SK-N-SH treated with all-trans-retinoic acid at 6 μM for 48 hours (cell line): ENCODE data around the gene SLC25A18.

Experiments used
- ATAC-seq: fragments of 200-7000 bp; cut with Tn5 transposase; 3 replicates; pipeline ENCODE4 v1.9.1; 2020; ENCODE audit warnings: mild to moderate bottlenecking, moderate library complexity
- ARNTL ChIP-seq: fragments of 450-650 bp; formaldehyde crosslinking; IDR thresholded peaks from 2 replicates; pipeline ENCODE4 v1.5.0; 2020; ENCODE audit warnings: low read depth, mild to moderate bottlenecking, moderate library complexity, borderline replicate concordance
- BACH2 ChIP-seq: fragments of 250-450 bp; sonication (Bioruptor Pico); IDR thresholded peaks from 2 replicates; pipeline ENCODE4 v1.9.0; 2021; ENCODE audit warnings: mild to moderate bottlenecking, borderline replicate concordance
- CREB5 ChIP-seq: fragments of 250-450 bp; sonication (Bioruptor Pico); IDR thresholded peaks from 2 replicates; pipeline ENCODE4 v1.5.1; 2020; ENCODE audit warnings: low read depth, mild to moderate bottlenecking, moderate library complexity
- CSDC2 ChIP-seq: fragments of 250-450 bp; sonication (Bioruptor Pico); IDR thresholded peaks from 2 replicates; pipeline ENCODE4 v1.5.0; 2020; ENCODE audit warnings: mild to moderate bottlenecking, moderate library complexity
- CSRNP3 ChIP-seq: fragments of 250-450 bp; sonication (Bioruptor Pico); IDR thresholded peaks from 2 replicates; pipeline ENCODE4 v1.5.1; 2021; ENCODE audit warnings: mild to moderate bottlenecking, moderate library complexity
- ESRRG ChIP-seq: fragments of 250-450 bp; sonication (Bioruptor Pico); IDR thresholded peaks from 2 replicates; pipeline ENCODE4 v1.6.1; 2021; ENCODE audit warnings: mild to moderate bottlenecking
- GLIS3 ChIP-seq: fragments of 250-450 bp; sonication (Bioruptor Pico); IDR thresholded peaks from 2 replicates; pipeline ENCODE4 v1.5.0; 2020; ENCODE audit warnings: mild to moderate bottlenecking, moderate library complexity
- ISL1 ChIP-seq: fragments of 250-450 bp; sonication (Bioruptor Pico); IDR thresholded peaks from 2 replicates; pipeline ENCODE4 v2.1.2; 2022; ENCODE audit warnings: mild to moderate bottlenecking, moderate library complexity
- OSR1 ChIP-seq: fragments of 250-450 bp; sonication (Bioruptor Pico); IDR thresholded peaks from 2 replicates; pipeline ENCODE4 v1.8.0; 2022; ENCODE audit warnings: moderate library complexity, mild to moderate bottlenecking, inconsistent platforms
- PPARA ChIP-seq: fragments of 250-450 bp; sonication (Bioruptor Pico); IDR thresholded peaks from 2 replicates; pipeline ENCODE4 v1.5.0; 2020; ENCODE audit warnings: mild to moderate bottlenecking, borderline replicate concordance
- RARB ChIP-seq: fragments of 250-450 bp; sonication (Bioruptor Pico); IDR thresholded peaks from 2 replicates; pipeline ENCODE4 v1.8.0; 2021; ENCODE audit warnings: mild to moderate bottlenecking, moderate library complexity
- SNAI2 ChIP-seq: fragments of 250-450 bp; sonication (Bioruptor Pico); IDR thresholded peaks from 2 replicates; pipeline ENCODE4 v1.5.0; 2020; ENCODE audit warnings: mild to moderate bottlenecking, moderate library complexity
- TCF4 ChIP-seq: fragments of 250-450 bp; sonication (Bioruptor Pico); IDR thresholded peaks from 2 replicates; pipeline ENCODE4 v1.8.0; 2021; ENCODE audit warnings: mild to moderate bottlenecking, moderate library complexity, borderline replicate concordance
- TOX ChIP-seq: fragments of 250-450 bp; sonication (Bioruptor Pico); IDR thresholded peaks from 2 replicates; pipeline ENCODE4 v1.8.0; 2021; ENCODE audit warnings: mild to moderate bottlenecking, moderate library complexity, borderline replicate concordance
- TSHZ2 ChIP-seq: fragments of 250-450 bp; sonication (Bioruptor Pico); IDR thresholded peaks from 2 replicates; pipeline ENCODE4 v1.5.0; 2020; ENCODE audit warnings: mild to moderate bottlenecking, moderate library complexity
- ZC3H10 ChIP-seq: fragments of 250-450 bp; sonication (Bioruptor Pico); IDR thresholded peaks from 2 replicates; pipeline ENCODE4 v1.5.1; 2021; ENCODE audit warnings: mild to moderate bottlenecking, moderate library complexity
- ZFP3 ChIP-seq: fragments of 250-450 bp; sonication (Bioruptor Pico); IDR thresholded peaks from 2 replicates; pipeline ENCODE4 v1.5.0; 2020; ENCODE audit warnings: mild to moderate bottlenecking, moderate library complexity
- ZFP30 ChIP-seq: fragments of 450-650 bp; formaldehyde crosslinking; IDR thresholded peaks from 2 replicates; pipeline ENCODE4 v1.5.0; 2022; ENCODE audit warnings: mild to moderate bottlenecking, moderate library complexity
- ZNF565 ChIP-seq: fragments of 450-650 bp; formaldehyde crosslinking; conservative IDR thresholded peaks from 2 replicates; pipeline ENCODE4 v1.5.0; 2020; ENCODE audit warnings: low read depth, mild to moderate bottlenecking, moderate library complexity
- ZNF70 ChIP-seq: fragments of 450-650 bp; formaldehyde crosslinking; IDR thresholded peaks from 2 replicates; pipeline ENCODE4 v1.5.0; 2020; ENCODE audit warnings: mild to moderate bottlenecking, moderate library complexity
- TF ChIP-seq, protein P1 (sequence below): fragments of 250-450 bp; sonication (Bioruptor Pico); IDR thresholded peaks from 2 replicates; pipeline ENCODE4 v1.8.0; 2020; ENCODE audit warnings: mild to moderate bottlenecking, moderate library complexity, borderline replicate concordance
- TF ChIP-seq, protein P2 (sequence below): fragments of 250-450 bp; sonication (Bioruptor Pico); IDR thresholded peaks from 2 replicates; pipeline ENCODE4 v1.8.0; 2021; ENCODE audit warnings: low read depth, mild to moderate bottlenecking, moderate library complexity, borderline replicate concordance

The SLC25A18 gene

DNA sequence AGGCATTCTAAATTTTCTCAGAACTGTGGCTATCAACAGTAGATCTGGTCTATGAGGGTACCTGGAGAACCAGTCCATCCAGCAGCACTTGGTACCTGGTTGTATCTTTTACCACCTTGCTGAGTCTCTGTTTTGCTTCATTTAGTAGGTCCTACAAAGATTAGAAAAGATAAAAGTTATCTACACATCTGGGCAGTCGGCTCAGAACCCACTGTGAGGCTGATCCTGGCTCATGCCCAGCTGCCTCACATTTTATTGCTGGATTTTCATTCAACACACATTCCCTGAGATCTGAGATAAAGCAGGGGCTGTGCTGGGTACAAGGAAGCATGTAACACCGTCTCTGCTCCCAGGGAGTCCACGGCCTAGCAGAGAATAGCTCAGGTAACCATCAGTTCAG lies 37.7 kb downstream of the SLC25A18 start:
- TF ChIP-seq, protein P1, sequence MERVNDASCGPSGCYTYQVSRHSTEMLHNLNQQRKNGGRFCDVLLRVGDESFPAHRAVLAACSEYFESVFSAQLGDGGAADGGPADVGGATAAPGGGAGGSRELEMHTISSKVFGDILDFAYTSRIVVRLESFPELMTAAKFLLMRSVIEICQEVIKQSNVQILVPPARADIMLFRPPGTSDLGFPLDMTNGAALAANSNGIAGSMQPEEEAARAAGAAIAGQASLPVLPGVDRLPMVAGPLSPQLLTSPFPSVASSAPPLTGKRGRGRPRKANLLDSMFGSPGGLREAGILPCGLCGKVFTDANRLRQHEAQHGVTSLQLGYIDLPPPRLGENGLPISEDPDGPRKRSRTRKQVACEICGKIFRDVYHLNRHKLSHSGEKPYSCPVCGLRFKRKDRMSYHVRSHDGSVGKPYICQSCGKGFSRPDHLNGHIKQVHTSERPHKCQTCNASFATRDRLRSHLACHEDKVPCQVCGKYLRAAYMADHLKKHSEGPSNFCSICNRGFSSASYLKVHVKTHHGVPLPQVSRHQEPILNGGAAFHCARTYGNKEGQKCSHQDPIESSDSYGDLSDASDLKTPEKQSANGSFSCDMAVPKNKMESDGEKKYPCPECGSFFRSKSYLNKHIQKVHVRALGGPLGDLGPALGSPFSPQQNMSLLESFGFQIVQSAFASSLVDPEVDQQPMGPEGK (CRISPR knock-in tag): no peak
- TF ChIP-seq CSDC2 (CRISPR knock-in tag) (no peak), ZNF565 (CRISPR knock-in tag) (no peak), ZFP3 (CRISPR knock-in tag) (no peak), PPARA (no peak), ZC3H10 (CRISPR knock-in tag) (no peak), ESRRG (CRISPR knock-in tag) (no peak), TSHZ2 (CRISPR knock-in tag) (no peak), SNAI2 (CRISPR knock-in tag) (no peak), OSR1 (CRISPR knock-in tag) (no peak), CREB5 (CRISPR knock-in tag) (no peak), ARNTL (CRISPR knock-in tag) (no peak), TOX (CRISPR knock-in tag) (no peak), CSRNP3 (no peak), ZFP30 (CRISPR knock-in tag) (no peak), TCF4 (no peak)
- TF ChIP-seq, protein P2, sequence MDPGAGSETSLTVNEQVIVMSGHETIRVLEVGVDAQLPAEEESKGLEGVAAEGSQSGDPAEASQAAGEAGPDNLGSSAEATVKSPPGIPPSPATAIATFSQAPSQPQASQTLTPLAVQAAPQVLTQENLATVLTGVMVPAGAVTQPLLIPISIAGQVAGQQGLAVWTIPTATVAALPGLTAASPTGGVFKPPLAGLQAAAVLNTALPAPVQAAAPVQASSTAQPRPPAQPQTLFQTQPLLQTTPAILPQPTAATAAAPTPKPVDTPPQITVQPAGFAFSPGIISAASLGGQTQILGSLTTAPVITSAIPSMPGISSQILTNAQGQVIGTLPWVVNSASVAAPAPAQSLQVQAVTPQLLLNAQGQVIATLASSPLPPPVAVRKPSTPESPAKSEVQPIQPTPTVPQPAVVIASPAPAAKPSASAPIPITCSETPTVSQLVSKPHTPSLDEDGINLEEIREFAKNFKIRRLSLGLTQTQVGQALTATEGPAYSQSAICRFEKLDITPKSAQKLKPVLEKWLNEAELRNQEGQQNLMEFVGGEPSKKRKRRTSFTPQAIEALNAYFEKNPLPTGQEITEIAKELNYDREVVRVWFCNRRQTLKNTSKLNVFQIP (CRISPR knock-in tag): no peak
- TF ChIP-seq, all 23 proteins: peak for 0
- ATAC-seq: no peak

GRCh38 chr22:17603668-17604067 lies 40.4 kb downstream of the SLC25A18 start:
- ATAC-seq: no peak
- TF ChIP-seq ZC3H10 (CRISPR knock-in tag): no peak
- TF ChIP-seq CSDC2 (CRISPR knock-in tag): no peak
- no peak for TF ChIP-seq ZFP30 (CRISPR knock-in tag)
- TF ChIP-seq BACH2 (CRISPR knock-in tag): no peak
- no peak for TF ChIP-seq ZFP3 (CRISPR knock-in tag)
- TF ChIP-seq, all 23 proteins: peak for 0

GRCh38 chr22:17606496-17606895 lies 43.2 kb downstream of the SLC25A18 start:
- no peak for TF ChIP-seq ZFP3 (CRISPR knock-in tag)
- TF ChIP-seq PPARA: no peak
- ATAC-seq: no peak

DNA sequence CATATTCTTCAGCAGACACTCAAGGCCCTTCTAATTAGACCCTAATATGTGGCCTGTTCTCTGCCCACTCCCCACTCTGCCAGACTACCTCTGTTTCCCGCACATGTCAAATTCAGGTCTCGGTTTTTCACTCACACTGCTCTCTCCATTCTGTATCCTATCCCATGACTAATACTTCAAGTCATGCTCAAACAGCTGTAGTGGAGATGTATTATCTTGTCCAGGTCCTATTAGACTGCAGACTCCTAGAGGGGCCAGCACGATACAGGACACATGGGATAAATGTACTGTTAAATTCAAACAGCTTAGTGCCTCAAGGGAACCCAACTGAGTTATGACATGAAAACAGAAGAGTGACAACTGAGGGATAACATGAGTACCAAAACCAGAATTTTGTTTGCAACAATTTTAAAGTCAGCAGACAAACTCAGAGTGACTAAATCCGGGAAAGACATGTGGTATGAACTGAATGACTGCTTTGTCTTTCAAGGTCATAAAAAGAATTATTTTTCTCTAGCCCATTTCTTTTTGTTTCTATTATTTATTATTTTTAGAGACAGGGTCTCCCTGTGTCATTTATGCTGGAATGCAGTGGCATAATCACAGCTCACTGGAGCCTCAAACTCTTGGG lies 44.7 kb downstream of the SLC25A18 start:
- no peak for ATAC-seq
- TF ChIP-seq ZNF70 (CRISPR knock-in tag) (no peak), ZC3H10 (CRISPR knock-in tag) (no peak), TSHZ2 (CRISPR knock-in tag) (no peak), ISL1 (no peak), RARB (no peak), ZFP3 (CRISPR knock-in tag) (no peak), GLIS3 (no peak)
- TF ChIP-seq, protein P2 (CRISPR knock-in tag): no peak
